GM12872 (cell line): ENCODE results near the gene PCNX3.

Experiments used
- CTCF ChIP-seq: IDR thresholded peaks from 3 replicates; pipeline ENCODE4 v1.5.1; 2011; ENCODE audit warnings: low read depth, mild to moderate bottlenecking, low read length, moderate library complexity; ENCODE audit not compliant: insufficient read depth

The PCNX3 gene

GRCh38 chr11:65634905-65635731 lies 19.5 kb downstream of the PCNX3 start:
- TF ChIP-seq CTCF: no peak

GRCh38 chr11:65636108-65637031 lies 20.8 kb downstream of the PCNX3 start:
- TF ChIP-seq CTCF: no peak

- TF ChIP-seq CTCF: no peak
Measured at GRCh38 chr11:65637032-65637557, 21.5 kb downstream of the PCNX3 start.

DNA sequence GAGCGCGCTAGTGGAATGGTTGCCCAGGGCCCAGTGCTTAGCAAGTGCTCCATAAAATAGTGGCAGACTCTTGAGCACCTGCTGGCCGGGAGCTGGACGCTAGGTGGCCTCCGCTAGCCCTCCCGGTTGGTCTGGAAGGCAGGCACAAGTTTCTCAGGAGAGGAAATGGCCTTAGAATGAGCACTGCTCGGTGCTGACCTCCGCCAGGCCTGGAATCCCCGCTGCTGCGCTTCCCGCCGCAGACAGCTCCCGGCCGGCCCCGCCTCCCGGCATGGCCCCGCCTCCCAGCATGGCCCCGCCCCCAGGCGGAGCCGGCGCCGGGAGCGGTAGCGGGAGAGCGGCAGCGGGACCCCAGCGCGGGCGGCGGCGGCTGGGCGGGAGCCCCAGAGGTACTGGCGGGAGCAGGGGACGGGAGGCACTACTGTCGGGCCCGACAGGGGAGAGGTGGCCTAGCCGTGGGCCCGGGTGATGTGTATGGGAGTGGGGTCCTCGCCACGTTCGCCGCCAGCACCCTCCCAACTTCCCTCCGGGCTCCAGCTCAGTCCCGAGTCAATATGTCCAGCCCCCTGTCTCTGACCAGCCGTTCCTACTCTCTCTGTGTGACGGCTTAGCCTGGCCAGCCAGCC lies 22.3 kb downstream of the PCNX3 start, which contains the start of gene SIPA1:
Gene SIPA1, plus strand, starts transcription at position 308 of the 626 bp plus-strand sequence. CDS start 2,821 bp downstream, outside the sequence.
- TF ChIP-seq CTCF: peak; percentile 43

GRCh38 chr11:65639623-65640482 lies 24.3 kb downstream of the PCNX3 start:
- no peak for TF ChIP-seq CTCF

DNA sequence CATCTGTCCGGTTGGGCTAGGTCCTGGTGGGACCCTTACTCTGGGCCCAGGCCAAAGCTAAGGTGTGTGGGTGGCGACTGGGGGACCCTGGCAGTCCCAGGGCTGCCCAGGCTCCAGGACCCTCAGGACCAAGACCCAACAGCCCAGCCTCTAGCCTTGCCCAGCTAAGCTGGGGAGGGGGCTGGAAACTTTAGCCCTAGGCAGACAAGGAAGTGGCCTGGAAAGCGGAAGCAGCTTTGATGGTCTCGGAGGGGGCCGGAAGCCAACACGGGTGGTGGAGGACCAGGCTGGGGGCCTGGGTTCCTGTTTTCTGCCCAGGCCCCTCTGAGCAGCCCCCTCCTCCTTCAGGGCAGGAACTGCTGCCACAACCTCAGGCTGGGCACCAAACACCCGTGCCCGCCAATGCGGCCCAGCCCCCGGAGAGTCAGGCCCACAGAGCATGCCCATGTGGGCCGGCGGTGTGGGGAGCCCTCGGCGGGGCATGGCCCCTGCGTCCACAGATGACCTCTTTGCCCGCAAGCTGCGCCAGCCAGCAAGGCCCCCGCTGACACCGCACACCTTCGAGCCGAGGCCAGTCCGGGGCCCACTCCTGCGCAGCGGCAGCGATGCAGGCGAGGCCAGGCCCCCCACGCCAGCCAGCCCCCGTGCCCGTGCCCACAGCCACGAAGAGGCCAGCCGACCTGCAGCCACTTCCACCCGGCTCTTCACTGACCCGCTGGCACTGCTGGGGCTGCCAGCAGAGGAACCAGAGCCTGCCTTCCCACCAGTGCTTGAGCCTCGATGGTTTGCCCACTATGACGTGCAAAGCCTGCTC lies 25.1 kb downstream of the PCNX3 start:
- TF ChIP-seq CTCF: no peak
